ENCODE measurements around the gene S100P.
"Not testable (repeated sequence)": the region's sequence is repeated elsewhere in the genome, so short reads cannot be mapped to it uniquely, and the experiment has no call there.

The S100P gene

DNA sequence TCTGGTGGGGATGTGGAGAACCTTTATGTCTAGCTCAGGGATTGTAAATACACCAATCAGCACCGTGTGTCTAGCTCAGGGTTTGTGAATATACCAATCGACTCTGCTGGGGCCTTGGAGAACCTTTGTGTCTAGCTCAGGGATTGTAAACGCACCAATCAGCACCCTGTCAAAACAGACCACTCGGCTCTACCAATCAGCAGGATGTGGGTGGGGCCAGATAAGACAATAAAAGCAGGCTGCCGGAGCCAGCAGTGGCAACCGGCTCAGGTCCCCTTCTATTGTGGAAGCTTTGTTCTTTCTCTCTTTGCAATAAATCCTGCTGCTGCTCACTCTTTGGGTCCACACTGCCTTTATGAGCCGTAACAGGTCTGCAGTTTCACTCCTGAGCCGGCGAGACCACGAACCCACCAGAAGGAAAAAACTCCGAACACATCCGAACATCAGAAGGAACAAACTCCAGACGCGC is 20.5 kb upstream of the S100P start:
- not testable (repeated sequence) for DNase-seq (ENCODE audit: low read depth, low spot score)

DNA sequence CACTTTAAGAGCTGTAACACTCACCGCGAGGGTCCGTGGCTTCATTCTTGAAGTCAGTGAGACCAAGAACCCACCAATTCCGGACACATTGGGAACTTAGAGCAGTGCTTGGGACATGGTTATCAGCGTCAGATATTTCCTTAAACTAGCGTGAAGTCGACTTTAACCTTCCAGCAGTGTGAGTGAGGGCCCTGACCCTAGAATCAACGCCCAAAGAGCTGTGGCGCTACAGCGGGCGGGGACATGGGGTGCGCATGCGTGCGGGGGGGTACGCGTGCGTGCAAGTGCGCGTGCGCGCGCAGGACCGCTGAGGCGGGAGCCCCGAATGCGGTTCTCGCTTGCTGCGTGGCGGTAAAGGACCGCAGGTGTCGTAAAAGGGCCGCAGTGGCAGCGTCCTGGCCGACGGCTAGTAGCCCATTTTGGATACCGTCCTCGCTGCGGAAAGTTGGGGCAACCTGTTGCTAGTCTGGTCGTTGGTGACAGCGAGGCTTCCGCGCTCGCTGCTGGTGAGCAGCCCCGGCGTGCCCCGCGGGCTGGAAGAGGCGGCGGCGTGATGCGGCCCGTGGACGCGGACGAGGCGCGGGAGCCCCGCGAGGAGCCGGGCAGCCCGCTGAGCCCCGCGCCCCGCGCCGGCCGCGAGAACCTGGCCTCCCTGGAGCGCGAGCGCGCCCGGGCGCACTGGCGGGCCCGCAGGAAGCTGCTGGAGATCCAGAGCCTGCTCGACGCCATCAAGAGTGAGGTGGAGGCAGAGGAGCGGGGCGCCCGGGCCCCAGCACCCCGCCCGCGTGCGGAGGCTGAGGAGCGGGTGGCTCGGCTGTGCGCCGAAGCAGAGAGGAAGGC is 19.8 kb upstream of the S100P start:
- peak; percentile 89 for DNase-seq (ENCODE audit: low read depth, low spot score)

DNA sequence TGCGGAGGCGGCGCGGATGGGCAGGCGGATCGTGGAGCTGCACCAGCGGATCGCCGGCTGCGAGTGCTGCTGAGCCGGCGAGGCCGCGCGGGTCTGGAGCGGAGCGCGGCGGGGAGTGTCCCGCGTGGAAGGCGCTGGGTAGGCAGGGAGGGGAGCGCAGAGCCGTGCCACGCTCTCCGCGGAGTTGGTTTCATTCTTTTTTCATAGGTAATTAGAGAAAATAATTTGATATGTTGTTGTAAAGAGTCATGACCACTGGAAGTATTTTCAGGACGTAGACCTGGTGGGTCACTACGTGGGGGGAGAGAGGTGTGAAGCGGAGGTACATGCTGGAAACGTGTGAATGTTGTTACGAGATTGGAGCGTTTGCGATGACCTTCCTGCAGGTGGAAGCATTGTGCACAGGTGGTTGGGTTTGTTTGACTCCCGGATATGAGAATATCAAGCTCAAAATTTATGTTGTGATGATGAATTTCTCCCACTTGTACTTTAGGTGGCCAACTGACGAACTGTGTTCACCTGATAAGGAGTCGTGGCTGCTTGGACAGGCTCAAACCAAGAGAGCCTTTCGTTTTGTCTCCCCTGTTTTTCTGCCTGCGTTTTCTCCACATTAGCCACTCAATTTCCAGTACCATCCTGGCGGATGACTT is 19.1 kb upstream of the S100P start:
- peak; percentile 53 for DNase-seq (ENCODE audit: low read depth, low spot score)

DNA sequence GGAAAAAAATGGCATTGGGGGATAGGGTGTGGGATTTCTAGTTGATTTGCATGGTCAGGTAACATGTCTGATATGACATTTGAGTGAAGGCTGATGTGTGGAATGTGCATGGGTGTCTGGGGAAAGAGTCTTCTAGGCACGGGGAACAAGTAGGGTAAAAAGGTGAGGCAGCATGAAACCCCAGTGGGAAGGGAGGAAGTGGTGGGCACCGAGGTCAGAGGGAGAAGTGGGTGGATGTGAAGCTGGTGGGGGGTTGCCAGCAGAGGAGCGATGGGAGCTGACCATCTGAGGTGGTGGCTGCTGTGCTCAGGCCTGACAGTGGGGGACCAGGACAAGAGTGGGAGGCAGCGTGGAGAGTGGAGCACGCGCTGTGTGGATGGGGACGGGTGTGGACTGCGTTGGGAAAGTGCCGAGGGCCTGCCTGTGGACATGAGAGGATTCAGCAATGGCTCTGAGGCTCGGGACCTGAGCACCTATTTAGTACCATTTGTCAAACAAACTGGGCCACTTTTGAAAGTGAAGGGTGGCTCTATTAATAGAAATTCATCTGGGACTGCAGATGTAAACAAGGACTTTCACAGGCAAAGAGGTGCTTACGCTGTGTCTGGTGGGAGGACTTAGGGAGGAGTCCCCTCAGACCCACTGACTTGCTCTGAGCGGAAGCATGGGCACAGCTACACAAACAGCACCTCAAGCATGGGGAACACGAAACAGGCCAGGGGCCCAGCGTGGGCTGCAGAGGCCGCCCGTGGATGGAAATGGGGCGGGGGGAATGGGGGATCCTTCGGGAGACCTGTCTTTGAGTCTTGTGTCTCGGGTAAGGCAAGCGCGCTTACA is 16.7 kb upstream of the S100P start:
- DNase-seq (ENCODE audit: low read depth, low spot score) = no peak

DNA sequence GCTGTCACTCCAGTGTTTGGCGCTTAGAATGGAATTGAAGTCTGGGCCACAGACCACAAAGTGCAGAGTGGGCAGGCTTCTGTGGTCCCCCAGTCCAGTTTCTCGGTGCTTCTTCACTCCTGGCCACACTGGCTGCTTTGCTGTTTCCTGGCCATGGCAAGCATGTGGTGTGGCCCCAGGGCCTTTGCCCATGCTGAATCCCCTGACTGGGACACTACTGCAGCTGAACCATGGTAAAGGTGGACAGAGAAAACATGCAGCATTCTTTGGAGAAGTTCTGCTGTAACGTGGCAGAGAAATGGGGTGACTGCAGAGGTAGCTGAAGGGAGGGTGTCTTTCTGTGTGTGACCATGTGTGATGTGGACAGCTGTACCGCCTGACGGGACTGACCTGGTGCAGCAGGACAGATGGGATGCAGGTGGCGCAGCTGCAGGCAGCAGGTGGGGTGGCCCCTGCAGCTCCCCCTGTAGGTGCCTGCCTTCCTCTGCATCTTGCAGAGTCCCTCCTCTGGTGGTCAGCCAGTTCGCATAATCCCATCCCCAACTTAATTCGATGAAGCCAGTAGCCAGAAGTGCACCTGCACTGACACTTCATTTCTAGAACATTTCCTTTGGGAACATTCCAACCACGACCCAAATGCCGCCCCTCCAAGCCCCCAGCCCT is 13.2 kb upstream of the S100P start:
- DNase-seq (ENCODE audit: low read depth, low spot score) = no peak

DNA sequence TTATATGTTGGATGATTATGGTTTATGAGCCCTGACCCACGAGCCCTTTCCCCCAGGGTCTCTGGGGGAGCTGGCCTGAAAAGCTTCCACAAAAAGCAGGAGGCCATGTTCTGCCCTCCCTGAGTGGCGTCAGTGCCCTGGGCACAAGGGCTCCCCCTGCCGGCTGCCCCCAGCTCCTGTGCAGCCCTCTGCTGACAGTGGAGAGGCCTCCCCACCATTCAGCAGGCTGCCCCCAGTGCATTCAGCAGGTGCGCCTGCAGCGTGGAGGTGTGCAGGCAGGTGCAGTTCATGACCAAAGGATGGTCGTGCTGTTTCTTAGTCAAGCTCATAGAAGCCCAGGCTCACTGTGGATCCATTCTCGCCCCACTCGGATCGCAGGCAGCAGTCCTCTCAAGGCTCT is 12.5 kb upstream of the S100P start:
- no peak for DNase-seq (ENCODE audit: low read depth, low spot score)

DNA sequence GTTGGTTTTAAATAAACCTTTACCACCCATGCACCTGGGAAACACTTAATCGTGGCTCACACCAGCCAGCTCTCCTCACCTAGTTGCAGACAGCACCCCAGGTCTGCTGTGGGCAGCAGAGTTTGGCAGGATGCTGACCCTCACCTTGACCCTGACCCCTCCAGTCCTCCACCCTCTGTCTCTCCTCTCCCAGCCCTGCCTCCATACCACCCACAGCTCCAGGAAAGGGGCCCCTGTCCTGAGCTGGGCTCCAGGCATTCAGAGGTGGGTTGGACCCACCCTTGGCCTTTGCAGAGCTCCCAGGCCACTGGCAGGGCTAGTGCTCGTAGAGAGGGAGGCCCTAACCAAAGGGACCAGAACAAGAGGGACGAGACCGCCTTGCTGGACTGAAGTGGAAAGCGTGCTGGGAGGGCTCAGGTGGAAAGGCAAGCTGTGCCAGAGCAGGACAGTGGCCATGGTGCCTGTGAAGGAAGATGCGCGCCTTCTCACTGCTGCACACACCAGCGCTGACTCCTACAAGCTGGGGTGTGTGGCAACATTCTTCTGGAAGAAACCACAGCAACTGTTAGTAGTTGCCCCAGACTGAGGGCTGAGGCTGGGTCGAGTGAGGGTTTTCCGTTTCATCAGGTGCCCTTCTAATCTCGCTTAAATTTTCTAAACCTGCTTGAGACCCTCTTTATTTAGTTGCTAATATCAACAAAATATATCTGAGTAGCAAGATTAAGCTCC is 10.7 kb upstream of the S100P start:
- no peak for DNase-seq (ENCODE audit: low read depth, low spot score)

DNA sequence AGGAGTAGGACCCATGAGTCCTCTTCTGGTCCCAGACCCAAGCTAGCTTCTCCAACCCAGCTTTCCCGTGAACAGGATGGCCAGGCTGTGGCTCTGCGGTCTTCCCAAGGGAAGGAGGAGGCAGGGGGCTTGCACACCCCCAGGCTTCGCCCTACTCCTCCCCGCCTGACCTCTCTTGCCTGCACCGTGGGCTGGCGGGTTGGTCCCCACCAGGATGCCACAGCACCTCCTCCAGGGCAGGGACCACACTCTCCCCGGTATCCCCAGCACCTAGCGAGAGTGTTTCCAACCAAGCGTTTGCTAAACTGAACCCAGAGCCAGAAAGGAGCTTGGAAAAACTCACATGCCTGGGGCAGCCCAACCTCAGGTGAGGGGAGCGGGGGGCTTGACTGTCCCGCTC is 9.0 kb upstream of the S100P start:
- DNase-seq (ENCODE audit: low read depth, low spot score) = no peak

DNA sequence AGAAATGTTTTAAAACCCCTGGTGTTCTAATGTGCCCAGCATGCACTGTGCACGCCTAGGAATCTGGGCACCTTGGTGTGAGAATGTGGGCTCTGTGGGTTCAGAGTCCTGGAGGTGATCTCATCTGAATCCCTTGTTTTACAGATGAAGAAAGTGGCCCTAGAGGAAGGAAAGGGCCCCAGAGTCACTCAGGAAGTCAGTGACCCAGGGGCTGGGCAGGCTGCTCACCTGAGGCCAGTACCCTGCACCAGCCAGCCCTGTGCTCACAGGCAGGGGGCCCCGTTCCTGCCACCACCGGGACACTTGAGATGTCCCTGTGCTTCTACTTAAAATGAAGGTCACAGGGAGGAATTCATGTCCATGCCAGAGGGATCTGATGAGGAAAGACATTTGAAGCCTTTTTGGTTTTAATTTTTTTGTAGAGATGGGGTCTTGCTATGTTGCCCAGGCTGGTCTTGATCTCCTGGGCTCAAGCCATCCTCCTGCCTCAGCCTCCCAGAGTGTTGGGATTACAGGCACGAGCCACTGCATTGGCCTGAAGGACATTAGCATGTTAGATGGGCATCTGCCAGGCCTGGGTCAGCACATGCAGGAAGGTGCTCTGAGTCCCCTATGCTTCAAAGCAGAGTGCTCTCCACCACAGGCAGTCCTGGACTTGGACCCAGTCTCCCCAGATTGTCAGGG is 7.4 kb upstream of the S100P start:
- DNase-seq (ENCODE audit: low read depth, low spot score) = no peak

DNA sequence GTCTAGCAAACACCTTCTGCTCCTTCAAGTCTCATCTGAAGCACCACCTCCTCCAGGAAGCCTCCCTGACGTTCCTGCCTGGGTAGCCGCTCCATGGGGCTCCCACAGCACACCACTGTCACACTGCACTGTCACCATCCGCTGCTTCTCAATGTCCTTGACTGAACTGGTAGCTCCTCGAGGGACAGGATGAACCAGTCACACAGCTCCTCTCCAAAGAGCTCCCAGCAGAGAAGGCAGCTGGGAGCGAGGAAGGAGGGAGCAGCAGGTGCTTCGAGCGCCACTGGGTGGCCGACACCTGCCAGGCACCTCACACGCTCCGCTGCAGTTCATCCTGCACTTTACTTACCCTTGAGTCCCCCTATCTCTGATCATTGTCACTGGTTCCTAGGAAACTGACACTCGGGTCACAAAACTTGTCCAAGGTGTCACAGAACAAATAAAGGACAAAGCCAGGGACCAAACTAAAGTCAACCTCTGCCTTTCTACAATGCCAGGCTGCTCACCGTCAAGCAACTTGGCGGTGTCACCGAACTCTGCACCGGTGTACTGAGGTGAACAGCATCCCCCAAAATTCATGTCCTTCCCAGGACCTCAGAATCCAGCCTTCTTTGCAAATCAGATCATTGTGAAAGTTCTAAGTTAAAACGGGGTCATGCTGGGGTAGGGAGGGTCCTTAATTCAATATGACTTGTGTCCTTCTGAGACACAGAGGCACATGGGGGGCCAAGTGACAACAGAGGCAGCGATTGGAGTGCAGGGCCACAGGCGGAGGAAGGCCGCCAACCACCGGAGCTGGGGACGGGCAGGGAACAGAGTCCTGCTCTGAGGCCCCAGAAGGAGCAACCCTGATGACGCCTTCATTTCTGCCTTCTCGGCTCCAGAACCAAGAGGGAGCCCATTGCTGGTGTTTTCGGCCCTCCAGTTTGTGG is 5.5 kb upstream of the S100P start:
- no peak for DNase-seq (ENCODE audit: low read depth, low spot score)

DNA sequence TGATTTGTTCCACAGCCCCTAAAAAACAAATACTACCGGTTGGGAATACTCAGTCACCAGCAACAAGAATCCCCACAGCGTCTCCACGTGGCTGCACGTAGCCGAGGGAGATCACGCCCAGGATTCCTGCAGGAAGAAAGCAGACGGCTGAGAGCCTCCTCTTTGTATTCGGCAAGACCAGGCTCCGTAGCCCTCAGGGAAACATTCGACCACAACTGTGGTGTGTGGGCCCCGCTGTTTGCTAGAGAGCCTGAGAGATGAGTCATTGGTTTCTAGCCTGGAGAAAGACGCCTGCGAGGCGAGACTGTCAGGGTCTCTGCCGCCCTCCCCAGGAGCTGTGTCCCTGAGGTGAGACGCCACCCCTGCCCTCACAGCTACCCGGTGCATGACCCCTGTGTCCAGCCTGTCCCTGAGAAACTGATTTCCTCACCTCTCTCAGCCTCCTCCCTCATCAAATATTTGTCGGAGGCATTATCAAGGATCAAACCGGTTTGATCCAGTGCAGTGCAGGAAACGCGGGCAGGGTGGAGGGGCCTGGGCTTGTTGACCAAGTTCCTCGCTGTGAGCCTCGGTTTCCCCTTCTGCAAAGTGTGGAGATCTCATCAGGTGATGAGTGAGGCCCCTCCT is 4.7 kb upstream of the S100P start:
- peak; percentile 46 for DNase-seq (ENCODE audit: low read depth, low spot score)

DNA sequence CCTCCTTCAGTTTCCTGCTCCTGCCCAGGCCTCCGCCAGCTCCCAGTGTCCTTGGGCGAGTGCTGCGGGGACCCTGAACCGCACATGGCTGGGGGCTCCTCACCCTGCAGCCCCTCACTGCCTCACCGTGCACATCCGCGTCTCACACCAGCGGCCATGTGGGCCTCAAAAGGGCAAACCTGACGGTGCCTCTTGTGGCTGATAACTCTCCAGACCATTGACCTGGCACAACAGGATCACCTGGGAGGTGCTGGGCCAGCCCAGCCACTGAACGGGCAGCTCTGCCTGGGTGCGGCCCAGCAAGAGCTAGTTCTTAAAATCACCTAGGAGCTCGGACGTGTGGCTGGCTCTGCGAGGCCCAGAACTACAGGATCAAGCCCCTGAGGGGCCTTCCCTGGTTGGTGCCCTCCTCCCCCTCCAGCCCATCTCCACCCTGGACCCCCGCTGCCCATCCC is 4.1 kb upstream of the S100P start:
- DNase-seq (ENCODE audit: low read depth, low spot score) = no peak

DNA sequence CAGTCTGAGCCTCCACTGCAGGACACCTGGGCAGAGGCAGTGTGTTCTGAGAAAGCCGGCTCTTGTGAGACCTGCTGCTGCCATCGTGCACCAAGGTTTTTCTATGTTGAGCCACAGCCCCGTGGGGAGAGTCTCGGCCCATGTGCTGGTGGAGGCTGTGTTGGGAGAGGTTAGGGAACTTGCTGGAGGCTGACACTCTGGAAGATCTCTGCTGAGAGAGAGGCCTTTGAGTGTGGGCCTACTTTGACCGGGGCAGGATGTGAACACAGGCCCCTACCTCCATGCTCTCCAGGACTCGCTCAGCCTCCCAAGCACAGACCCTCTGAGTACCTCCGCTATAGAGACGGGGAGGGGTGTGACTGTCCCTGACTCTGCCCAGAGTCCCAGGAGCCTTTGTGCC is 1.3 kb upstream of the S100P start:
- DNase-seq (ENCODE audit: low read depth, low spot score) = no peak

DNA sequence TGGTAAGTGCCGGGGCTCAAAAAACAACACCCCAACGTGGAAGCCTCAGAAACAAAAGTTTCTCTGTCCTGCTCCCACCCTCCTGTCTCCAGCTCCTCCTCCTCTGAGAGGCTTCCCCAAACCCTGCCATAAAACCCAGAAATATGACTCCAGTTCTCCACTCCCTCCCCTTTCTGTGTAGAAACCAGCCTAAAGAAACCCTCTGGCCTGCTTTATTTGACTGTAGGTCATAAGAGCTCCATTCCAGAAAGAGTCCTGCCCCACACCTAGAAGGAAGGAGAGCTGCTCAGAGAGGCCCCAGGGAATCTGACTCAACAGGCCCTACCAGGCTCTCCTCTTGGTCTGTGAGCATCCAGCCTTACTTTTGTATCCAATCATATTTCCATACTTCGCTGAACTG is 872 bp upstream of the S100P start:
- no peak for DNase-seq (ENCODE audit: low read depth, low spot score)

DNA sequence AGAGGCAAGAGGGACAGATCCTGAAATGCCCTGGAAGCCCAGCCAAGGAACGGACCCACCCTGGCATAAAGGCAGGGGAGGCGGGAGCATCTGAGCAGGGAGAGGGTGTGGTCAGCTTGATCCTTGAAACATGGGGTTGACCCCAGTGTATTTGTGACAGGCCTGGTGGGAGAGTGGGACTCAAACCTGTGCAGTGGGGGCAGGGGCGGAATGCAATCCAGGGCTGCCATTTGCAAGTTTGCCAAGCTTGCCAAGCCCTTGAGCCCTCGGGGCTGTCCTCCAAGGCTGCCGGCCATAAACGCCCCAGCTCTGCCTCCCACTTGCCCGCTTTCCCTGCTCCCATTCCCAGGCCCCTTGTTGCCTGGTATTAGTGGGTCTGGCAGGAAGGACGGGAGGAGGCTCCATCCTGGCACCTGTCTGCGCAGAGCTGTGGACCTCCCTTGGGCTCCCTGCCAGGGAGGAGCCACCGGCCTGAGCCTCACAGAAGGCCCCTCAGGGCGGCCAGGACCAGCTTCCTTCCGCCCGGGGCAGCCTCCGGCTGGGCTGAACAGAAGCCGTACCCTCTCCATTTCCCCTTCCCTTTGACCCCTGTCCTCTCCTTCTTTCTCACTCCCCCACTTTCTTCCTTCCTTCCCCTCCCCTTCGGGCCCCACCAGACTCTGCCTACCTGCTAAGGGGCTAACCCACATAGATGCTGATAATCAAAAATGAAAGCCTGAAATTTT is 661 bp downstream of the S100P start:
- no peak for DNase-seq (ENCODE audit: low read depth, low spot score)

DNA sequence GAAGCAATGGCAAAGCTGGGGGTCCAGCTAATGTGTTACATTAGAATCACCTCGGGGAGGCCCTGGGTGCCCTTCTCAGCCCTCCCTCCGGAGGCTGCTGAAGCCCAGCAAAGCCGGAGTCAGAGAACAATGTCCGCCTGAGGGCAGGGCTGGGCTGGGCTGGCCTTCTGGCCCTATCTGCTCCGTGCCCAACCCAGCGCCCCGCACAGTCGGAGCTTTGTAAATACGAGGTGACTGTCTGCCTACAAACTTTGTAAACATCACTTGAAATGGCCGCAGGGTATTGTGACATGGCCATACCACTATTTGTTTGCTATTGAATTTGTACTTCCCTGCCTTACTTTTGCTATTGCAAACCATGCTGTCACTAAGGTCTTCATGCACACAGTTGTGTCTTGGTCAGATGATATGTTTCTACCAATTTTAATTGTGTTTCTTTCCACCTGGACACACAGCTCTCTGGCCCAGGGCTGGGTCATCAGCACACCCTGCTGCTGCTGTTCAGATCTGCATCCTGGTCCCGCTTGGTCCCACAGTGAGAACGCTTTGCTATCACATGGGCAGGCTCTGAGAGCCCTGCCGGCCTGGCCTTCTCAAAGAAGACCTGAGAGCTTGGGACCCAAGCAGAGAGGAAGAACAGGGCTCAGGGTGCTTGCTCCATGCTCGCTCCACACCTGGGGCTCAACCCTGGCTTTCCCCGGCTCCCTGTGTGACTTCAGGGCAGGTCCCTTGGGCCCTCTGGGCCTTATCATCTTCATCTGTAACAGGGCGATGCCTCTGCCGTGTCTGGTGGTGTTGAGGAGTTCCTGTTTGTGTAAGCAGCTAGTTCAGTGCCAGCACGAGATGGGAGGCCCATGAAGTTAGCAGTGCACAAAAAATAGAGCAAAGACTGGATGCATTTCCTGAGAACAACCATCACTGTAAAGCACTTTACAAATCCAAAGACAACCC is 2.3 kb downstream of the S100P start:
- DNase-seq (ENCODE audit: low read depth, low spot score) = no peak

DNA sequence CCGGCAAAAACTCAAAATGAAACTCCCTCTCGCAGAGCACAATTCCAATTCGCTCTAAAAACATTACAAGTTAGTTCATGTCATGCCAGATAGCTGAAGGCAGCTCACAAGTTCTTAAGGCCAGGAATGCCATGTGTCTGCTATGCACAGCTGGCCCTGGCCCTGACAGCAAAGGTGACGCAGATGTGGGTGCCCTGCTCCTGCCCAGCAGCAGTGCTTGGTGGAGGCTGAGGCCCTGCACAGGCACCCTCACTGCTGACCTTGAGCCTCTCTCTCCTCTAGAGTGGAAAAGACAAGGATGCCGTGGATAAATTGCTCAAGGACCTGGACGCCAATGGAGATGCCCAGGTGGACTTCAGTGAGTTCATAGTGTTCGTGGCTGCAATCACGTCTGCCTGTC is 2.9 kb downstream of the S100P start:
- DNase-seq (ENCODE audit: low read depth, low spot score) = no peak

Data from activated CD4-positive, CD25-positive, alpha-beta regulatory T cell treated with anti-CD3 and anti-CD28 coated beads, Interleukin-2, amount 50 U/mL, for 16 hours (primary cell).